Heart left ventricle (tissue), 13 donors: ENCODE data around the gene GPBP1L1.

ENCODE experiments used
- CTCF ChIP-seq, 12 donors: fragments of 200-600 bp; sonication (generic) in 4 of 12; IDR thresholded peaks; one replicate each; pipeline versions ENCODE4 v1.5.0 to v1.8.0; 2018 to 2022; ENCODE audit warnings: antibody characterized with exemption in 12 of 12, mild to moderate bottlenecking in 5 of 12
- POLR2A ChIP-seq, 2 donors: fragments of 450-650 bp; IDR thresholded peaks; one replicate each; pipeline ENCODE4 v1.6.1; 2017; ENCODE audit warnings: antibody characterized with exemption in 2 of 2, mild to moderate bottlenecking in 2 of 2, moderate library complexity in 2 of 2
- donor health status: ischemic (EF 13 %, LVEDD 7.1; RV severe dilation, severe dysfunction).
- donor health status: DM: no; HTN: yes; CAD: no.
- donor health status: DM: no; HTN: no; CAD: no.
- donor health status: ischemic (EF 25% LVEDD 6.9; RV normal size, moderate dysfunction).
- donor health status: ischemic (EF 25% LVEDD 5.7; RV mildly dilated, moderate dysfunction).
- donor health status: ischemic (EF 35%, LVEDD 5.7; RV mildly dilated, moderate dysfunction).
- donor health status: nonischemic (EF 11% LVEDD 7.7; RV severe dilation, severe dysfunction).
- donor health status: DM: yes; HTN: yes; CAD: no.
- donor health status: PGD.
- donor health status: ischemic (EF 29% LVEDD 5.4; RV normal size, mild dysfunction).
- donor health status: nonischemic (EF 23%, LVEDD 6.1; RV moderate dilation, normal function).

- TF ChIP-seq POLR2A (IDR thresholded peaks at IDR 0.05) (no peak), CTCF (IDR thresholded peaks at IDR 0.05) (no peak)
Measured at GRCh38 chr1:45716700-45717099, 30.4 kb upstream of the GPBP1L1 start.
